ENCODE data around the gene HS1BP3. TPM values are rescaled to one million over a fixed set of nuclear protein-coding genes. Genes with fewer than 3 reads are reported as not detected.
A peak's percentile ranks its signal among the peaks of the same experiment; 100 is the strongest.

The HS1BP3 gene
- total RNA-seq, 1 donor from 2014 or later: 33.6 TPM

GRCh38 chr2:20635675-20636584 lies 15.0 kb downstream of the HS1BP3 start:
- H3K27me3 Mint-ChIP-seq (ENCODE audit: unreplicated experiment): peaks cover 7% of the 10 kb centered on the region
- no peak overlapping the region for H3K27ac Mint-ChIP-seq (ENCODE audit: unreplicated experiment)
- peaks cover 6% of the 10 kb centered on the region for H3K4me1 Mint-ChIP-seq (ENCODE audit: unreplicated experiment)
- peak; percentile 85 for TF ChIP-seq CTCF (IDR thresholded peaks at IDR 0.05; ENCODE audit: unreplicated experiment)
- H3K36me3 Mint-ChIP-seq (ENCODE audit: low read depth, unreplicated experiment): peaks cover 11% of the 10 kb centered on the region
- peak; percentile 97 for DNase-seq (ENCODE audit: low spot score)
- no peaks in the 10 kb centered on the region for H3K9me3 Mint-ChIP-seq (ENCODE audit: unreplicated experiment)
- no peak overlapping the region for H3K4me3 Mint-ChIP-seq (ENCODE audit: unreplicated experiment)

- H3K36me3 Mint-ChIP-seq (ENCODE audit: low read depth, unreplicated experiment): peaks cover 14% of the 10 kb centered on the region
- H3K27me3 Mint-ChIP-seq (ENCODE audit: unreplicated experiment): peaks cover 4% of the 10 kb centered on the region
- no peak overlapping the region for H3K4me3 Mint-ChIP-seq (ENCODE audit: unreplicated experiment)
- no peaks in the 10 kb centered on the region for H3K9me3 Mint-ChIP-seq (ENCODE audit: unreplicated experiment)
- H3K4me1 Mint-ChIP-seq (ENCODE audit: unreplicated experiment): peaks cover 6% of the 10 kb centered on the region
- TF ChIP-seq CTCF (IDR thresholded peaks at IDR 0.05; ENCODE audit: unreplicated experiment): no peak
- H3K27ac Mint-ChIP-seq (ENCODE audit: unreplicated experiment): no peak overlapping the region
- DNase-seq (ENCODE audit: low spot score): no peak
Measured at GRCh38 chr2:20635113-20635510, 15.8 kb downstream of the HS1BP3 start.

- DNase-seq (ENCODE audit: low spot score): no peak
- Mint-ChIP-seq H3K27me3 (ENCODE audit: unreplicated experiment) (peaks cover 5% of the 10 kb centered on the region), H3K9me3 (ENCODE audit: unreplicated experiment) (no peaks in the 10 kb centered on the region), H3K4me3 (ENCODE audit: unreplicated experiment) (no peak overlapping the region), H3K4me1 (ENCODE audit: unreplicated experiment) (peaks cover 6% of the 10 kb centered on the region), H3K27ac (ENCODE audit: unreplicated experiment) (no peak overlapping the region), H3K36me3 (ENCODE audit: low read depth, unreplicated experiment) (peaks cover 9% of the 10 kb centered on the region)
- TF ChIP-seq CTCF (IDR thresholded peaks at IDR 0.05; ENCODE audit: unreplicated experiment): no peak
Measured at GRCh38 chr2:20634507-20635112, 16.3 kb downstream of the HS1BP3 start.

GRCh38 chr2:20633794-20634506 lies 16.9 kb downstream of the HS1BP3 start:
- Mint-ChIP-seq H3K27me3 (ENCODE audit: unreplicated experiment) (peaks cover 5% of the 10 kb centered on the region), H3K4me1 (ENCODE audit: unreplicated experiment) (peaks cover 6% of the 10 kb centered on the region), H3K9me3 (ENCODE audit: unreplicated experiment) (no peaks in the 10 kb centered on the region), H3K27ac (ENCODE audit: unreplicated experiment) (no peak overlapping the region), H3K4me3 (ENCODE audit: unreplicated experiment) (no peak overlapping the region), H3K36me3 (ENCODE audit: low read depth, unreplicated experiment) (peaks cover 4% of the 10 kb centered on the region)
- peak; percentile 14 for TF ChIP-seq CTCF (IDR thresholded peaks at IDR 0.05; ENCODE audit: unreplicated experiment)
- no peak for DNase-seq (ENCODE audit: low spot score)

Data from endothelial cell (in vitro differentiated cells).